HG02678 (cell line): ENCODE measurements around the gene TENM4.
A peak's percentile ranks its signal among the peaks of the same experiment; 100 is the strongest.

Experiments
- ATAC-seq: cut with Tn5 transposase; IDR thresholded peaks from one replicate; pipeline ENCODE4 v1.9.1; 2021; ENCODE audit warnings: mild to moderate bottlenecking, moderate library complexity; ENCODE audit not compliant: unreplicated experiment

TENM4 gene

DNA sequence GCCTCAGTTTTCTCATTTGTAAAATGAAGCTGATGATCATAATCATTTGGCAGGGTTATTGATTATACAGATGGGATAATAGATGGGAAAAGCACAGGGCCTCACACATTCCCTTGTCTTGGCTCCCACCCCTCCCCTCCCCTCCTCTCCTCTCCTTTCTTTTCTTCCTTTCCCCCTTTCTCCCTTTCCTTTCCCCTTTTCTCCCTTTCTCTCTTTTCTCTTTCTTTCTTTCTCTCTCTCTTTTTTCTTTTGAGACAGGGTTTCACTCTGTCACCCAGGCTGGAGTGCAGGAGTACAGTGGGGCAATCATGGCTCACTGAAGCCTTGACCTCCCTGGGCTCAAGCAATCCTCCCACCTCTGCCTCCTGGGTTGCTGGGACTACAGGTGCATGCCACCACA, 705.1 kb downstream of the TENM4 start:
- ATAC-seq = no peak

DNA sequence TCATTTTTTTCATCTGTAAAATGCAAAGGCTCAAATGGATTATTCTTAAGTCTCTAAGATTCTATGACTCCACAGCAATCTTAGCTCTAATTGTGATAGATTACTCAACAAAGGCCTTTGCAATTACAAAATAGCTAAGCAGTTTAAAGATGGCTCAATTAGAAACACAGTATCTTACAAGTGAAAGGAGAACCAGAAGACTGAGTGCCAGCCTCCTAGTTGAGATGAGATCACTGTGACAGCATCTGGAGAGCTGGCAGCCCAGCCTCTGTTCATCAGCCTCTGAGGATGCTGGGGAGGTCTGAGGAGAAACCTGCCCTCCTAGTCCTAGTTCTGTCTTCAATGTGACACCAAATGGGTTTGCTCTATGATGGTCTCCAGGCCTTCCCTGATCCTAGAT, 707.8 kb downstream of the TENM4 start:
- ATAC-seq = no peak

DNA sequence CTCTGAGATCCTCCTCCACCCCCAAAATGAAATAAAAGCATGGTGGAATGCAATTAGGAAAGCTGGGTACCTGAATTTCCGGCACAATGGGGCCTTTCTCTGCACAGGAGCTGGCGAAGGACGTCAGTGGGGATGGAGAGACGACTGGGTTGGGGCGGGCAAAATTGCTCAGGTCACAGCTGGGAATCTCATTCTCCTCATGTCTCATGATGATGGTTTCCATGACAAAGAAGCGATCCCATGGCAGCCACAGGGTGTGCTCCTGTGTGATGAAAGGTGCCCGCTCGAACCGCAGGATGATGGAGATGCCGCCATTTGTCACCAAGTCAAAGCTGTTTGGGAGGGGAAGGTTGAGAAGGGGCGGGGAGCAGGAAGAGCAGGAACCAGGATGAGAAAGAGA, 708.6 kb downstream of the TENM4 start:
- no peak for ATAC-seq

DNA sequence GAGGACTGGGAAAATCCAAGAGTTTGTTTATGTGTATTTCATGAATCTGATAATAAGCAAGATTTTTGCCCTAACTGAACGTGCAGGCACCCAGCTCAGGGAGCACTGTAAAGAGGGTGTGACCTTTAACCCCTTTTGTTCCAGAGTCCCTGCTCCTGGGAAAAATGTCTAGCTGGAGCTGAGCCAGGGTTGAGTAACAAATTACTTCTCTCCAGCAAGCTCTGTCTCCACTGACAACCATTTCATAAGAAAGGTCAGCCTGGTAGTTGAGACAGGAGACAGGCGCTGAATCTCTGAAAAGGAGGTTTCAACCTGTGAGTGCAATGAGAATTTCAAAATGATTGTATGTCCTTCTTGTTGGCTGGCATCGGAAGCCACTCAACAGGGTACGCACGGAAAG, 709.8 kb downstream of the TENM4 start:
- no peak for ATAC-seq

DNA sequence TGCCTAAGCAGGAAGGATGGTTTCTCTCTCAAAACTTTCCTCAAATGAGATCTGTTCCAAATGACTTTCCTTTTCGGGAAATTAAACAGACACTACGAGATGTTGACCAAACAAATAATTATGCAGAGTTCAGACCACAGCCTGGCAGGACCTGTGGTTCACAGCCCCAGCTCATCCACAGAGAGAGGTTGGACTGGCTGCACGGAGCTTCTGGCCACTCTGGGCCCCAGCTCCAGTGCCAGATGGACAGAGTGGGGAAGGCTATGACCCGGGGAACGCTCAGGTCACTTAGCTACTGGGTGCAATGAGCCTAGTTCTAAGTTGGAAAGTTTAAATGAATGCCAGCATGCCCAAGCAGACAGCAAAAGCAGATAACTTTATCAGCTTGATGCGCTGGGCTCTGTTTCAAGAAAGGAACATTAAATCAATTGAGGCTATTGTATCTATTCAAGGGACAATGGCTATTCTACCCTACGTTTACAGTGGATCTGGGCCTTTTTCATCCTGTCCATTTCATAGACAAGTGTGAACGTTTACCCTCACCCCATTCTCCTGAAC, 710.5 kb downstream of the TENM4 start:
- ATAC-seq = no peak

DNA sequence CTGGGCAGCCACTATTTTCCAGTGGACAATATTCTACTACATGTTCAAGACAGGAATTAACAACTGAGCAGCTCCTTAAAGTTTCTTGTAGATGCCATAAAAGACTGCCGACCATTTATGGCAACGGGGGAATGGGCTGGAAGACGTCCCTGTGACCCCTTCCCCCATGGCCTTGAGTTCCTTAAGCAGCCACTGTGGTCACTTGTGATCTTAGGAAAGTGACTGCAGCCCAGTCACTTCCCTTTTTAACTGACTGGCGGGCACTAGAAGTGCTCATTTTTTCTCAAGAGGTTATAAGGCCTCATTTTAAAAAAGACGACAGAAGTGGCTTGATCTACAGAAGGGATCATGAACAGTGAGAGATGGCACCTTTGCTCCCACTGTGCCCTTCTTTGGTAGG, 713.0 kb downstream of the TENM4 start:
- ATAC-seq = no peak

DNA sequence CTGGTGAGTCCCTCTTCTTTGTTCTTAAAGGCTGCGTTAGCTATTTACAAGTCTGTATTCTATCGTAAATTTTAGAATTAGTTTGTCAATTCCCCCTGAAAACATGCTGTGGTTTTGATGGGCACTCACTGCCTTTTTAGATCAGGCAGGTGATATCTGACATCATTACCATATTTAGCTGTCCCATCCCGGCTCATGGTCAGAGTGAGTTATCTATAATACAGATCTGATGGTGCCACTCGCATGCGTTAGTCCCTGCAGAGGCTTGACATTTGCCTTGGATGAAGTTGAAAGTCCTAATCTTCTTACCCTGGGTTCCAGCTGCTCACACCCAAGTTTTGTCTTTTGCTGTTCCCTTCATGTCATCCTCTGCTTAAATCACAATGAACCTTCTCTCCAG, 715.6 kb downstream of the TENM4 start:
- ATAC-seq = no peak

DNA sequence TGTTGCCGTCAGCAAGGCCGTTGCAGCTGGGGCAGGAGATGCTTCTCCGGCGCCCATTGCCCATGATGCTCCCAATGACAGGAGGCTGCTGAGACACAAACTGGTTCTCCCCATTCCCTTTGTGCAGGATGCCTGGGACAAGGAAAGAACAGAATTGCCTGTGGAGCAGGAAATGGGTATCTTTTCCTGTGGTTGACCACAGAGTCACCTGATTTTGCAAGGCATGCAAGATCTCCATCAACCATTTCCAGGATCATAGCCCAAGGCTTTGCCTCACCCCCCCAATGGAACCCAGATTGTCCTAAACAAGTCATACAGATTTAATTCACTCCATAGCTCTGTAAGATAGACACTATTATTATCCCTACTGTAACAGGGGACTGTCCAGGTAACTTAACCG, 718.0 kb downstream of the TENM4 start:
- ATAC-seq = no peak

DNA sequence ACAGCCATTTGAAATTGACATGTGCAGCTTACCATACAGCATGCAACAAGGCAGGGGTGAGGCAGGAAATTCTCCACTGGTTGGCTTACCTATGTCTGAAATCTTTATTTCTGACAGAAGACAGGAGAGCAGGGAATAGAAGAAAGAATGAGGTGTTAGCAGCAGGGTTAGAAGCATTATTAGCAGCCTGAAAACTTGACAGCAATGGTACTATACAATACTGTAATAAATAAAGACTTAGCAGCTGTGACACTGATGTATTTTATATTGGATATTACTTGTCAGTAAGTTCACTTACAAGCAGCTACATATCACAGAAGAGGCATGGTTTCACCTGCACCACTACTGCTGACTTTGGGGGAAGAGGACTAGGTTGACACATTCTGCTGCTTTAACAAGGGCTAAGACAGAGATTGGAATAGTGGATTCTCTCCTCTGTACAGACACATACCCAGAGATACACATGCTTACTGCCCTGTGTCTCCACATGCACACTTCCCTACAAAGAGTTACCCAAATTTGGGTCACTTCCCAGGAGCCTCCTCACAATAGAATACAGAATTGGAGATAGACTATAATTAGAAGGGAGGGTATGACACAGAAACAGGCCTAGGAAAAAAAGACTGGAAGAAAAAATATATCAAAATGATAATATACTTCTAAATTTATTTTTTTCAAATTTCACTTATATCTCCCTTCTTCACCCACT, 720.4 kb downstream of the TENM4 start:
- no peak for ATAC-seq

DNA sequence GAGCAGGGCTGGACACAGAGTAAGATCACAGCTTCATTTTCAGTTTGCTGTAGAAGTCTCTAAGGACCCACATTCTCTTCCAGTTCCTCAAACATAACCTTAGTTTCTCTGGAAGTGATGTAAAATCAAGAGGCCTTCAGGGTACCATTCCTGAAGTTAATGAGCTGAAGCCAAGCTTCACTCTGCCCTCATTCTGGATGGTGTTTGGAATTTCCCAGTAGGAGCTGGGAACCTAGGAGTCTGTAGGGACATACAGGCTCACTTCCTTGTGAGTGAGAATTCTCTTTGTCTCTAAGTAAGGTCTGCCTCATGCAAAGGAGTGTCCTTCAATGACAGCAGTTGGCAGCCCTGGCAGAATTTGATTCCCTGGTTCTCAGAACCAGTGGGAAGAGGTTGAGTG, 723.8 kb downstream of the TENM4 start:
- ATAC-seq = no peak

DNA sequence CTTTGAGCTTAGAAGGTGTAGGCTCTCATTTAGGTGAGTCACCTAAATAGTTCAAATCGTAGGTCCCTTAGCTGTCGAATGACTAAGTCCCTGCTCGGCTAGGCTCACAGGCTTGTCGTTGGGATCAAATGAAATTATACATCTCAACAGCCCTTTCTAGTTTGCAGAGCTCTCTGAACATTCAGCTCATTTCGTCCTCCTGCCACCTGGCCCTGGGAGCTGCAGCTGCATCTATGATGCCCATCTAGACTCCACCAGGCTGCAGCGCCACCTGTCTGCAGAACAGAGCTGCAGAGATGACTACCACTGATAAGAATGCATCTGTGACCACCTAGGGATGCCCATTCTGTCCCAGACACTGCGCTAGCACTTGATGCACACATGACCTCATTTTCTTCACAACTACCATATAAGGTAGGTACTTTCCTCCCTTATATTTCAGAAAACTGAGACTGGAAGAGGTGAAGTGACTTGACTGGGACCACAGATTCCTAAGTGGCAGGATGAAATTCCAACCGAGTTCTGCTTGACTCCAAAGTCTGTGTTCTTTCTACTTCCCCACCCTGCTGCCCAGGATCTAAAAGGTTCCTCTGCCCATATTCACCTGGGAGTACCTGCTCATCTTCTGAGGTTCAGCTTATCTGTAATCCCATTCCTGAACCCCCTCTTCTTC, 725.1 kb downstream of the TENM4 start:
- peak; percentile 53 for ATAC-seq

DNA sequence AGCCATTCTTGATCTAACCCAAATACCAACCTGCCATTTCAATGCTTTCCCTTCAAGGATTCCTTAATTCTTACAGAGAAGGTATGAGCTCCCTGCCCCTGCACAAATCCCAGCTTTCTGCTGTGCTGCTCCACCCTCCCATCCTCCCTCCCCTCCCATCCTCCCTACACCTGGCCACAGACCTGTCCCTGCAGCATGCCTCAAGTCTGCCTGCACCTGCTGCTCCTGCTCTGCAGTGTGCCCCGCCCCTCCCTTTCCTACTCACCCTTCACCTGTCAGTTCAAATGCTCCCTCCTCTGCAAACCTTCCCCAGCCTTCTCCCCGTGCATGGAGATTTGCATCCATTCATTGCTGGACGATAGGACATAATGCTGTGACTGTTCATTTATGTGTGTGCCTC, 726.3 kb downstream of the TENM4 start:
- no peak for ATAC-seq

DNA sequence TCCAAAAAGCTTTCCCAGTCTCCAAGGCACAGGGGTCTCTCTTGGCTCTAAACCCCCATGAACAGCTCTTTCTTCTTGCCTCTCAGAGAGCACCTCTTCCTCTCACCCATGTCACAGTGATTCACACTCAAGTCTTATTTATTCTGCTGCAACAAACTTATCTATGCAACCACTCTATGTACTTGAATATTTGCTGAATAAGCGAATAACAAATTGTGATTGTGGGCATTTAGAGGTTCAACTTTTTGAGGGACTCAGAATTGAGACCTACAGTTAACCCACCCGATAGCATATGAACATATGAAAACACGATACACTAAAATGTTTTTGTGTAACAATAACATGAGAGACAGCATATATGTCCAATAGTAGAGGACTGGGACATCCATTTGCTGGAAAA, 729.1 kb downstream of the TENM4 start:
- no peak for ATAC-seq

DNA sequence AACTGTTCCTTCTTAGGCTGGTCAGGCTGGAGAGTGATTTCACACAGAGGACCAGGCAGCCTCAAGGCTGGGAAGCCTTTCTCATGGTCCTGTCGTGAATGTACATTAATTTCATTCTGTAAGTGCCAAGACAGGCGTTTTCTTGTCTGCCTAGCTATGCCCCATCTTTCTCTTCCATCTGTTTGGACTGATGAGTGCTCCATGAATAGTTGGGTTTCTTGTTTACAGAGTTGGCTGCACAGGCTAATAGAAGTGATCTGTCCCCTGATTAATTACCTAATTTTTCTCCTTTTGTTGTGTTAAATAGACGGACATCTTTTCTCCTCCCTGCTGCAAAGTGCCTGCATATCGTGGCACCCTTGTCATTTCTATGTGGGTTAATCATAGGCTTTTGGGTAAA, 730.4 kb downstream of the TENM4 start:
- ATAC-seq = no peak

DNA sequence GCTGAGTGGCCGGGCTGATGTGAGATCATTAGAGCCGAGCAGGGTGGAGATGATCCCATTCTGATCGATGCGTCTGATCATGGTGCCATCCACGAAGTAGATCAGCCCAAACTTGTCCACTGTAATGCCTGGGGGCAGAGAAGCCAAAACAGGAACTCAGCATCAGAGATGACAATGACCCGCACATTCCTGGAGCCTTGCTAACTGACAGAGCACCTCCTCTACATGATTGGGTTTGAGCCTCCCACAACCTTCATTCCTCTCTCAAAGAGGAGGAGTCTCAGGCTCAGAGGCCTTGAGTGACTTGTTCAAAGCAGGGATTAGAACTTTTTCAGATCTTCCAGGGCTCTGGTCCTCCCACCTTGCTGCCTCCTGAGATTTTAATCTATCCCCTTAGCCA, 732.4 kb downstream of the TENM4 start:
- ATAC-seq = no peak

DNA sequence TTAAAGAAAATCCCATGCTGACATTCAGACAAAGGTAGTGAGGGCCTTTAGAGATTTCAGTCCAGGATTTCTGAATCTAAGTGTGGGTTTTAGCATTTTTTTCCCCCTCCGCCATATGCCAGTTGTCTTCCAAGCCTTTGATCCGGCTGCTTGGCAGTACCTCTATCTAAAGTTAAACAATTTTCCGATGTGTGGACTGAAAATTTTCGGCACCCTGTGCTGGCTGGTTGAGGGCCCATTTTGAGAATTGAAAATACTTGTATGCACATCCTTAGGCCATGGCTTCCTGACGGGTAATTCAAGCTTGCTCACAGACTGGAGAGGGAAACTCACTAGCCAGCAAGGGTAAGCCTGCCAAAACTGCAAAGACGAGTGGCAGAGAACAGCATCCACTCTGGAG, 734.3 kb downstream of the TENM4 start:
- ATAC-seq = no peak

DNA sequence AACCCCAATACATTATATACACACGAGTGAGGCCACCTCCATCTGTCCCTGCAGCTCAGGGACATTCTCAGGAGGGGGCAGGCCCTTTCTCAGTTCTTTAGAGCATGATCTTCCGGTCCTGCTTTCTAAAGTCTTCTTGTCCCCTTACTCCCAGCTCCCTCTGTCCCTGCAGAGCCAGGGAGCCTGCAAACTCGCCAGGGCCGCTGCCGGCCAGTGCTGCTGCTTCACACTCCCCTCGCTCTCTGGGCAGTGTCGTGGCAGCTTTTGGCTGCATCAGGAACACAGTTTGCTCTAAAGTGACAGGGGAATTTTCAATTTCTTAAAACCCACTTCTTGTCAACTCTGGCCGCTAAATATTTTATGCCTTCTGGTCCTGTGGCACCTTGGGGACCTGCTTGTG, 736.0 kb downstream of the TENM4 start:
- ATAC-seq = no peak

DNA sequence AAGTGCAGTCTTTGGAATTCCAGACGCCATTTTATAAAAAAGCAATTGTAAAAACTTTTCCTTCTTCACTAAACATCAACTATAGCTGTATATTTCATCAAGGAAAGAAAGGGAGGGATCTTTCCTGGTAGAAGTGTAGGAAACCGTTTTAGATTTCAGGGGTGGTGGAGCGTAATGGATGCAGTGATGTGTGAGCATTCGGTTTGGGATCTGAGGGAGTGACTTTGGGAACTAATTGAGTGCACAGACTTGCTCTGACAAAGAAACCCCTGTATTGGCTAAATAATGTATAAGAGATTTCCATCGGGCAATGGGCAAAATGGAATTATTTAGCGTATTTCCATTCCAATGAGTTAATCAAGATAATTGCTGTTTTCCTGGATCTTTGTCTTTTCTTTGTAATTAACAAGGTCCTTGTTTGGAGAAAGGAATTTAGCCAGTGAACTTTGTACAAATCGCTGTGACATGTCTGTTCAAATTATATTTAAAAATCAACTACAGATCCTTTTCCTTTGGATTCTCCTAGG, 741.2 kb downstream of the TENM4 start:
- no peak for ATAC-seq

DNA sequence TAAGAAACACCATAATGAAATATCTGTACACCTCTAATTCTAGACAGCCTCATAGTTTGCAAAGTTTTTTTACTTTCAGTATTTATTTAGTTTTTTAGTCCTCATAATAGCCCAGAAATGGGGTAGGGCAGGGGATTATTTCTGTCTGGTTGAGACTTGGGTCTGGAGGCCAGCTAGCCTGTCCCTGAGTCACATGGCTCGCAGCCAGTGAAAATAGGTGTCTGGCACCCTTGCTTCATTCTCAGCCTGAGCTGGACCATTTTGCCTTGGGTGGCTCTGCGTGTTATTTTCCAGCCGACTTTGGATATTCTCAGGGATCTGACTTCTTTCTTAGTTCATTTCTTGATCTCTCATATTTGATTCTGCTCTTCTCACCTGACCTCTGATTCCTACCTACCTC, 742.2 kb downstream of the TENM4 start:
- no peak for ATAC-seq

DNA sequence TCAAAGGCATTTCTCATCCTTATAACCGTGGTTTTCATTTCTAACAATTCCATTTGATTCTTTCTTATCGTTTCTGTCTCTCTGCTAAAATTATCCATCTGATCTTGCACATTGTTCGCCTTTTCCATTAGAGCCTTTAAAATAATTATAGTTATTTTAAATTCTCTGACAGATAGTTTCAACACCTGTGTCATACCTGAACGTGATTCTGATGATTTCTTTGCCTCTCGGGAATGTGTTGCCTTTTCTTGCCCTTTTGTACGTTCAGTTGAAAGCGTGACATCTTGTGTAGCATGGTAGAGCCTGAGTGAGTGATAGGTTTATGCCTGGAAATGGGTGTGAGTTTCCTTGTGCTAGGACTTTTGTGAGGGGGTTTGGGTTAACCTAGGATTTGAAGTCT, 744.7 kb downstream of the TENM4 start:
- ATAC-seq = no peak

DNA sequence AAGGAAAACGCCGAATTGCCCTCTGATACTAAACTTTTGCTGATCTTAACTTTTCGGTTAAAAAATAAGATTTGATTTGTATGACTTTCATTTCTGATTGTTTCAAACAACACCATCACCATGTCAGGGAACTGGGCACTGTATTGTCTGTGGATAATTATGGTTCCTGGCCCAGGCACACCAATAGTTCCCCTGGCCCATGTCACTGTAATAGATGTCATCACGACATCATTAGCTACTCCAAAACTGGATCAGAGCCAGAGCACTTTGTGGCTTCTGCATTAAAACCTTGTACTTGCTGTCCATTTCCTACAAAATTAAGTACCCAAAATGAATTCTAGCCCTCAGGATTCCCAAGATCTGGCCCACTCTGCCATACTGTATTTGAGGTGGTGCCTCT, 746.7 kb downstream of the TENM4 start:
- no peak for ATAC-seq

DNA sequence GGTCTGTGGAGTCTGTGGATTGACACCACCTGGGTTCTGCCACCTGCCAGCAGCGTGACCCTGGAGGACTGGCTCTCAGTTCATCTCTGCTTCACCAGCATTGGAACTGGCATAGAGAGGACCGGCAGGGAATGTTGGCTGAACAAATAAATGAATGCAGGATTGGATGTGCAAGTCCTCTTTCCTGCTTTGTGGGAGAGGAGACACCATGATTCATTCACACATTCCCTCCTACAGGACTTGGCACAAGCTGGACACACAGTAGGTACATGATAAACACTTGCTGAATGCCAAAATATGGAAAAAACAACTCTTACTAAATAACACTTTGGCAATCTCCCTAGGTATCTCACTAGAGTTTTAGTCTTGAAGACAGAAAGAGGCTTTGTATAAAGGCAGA, 749.6 kb downstream of the TENM4 start:
- ATAC-seq = no peak
